T-helper 2 cell treated with Interferon-gamma antibody and Interleukin-4, amounts not matched to agents 5 μg/mL and 100 μg/mL, for 36 hours (primary cell): ENCODE results near the gene KRT5.

Source experiments
- DNase-seq: peaks from one replicate; pipeline ENCODE4 v3.0.0; 2021; ENCODE audit warnings: low spot score
- H3K27ac Mint-ChIP-seq: one replicate; pipeline ENCODE4 v1.8.0; 2021; ENCODE audit warnings: mild to moderate bottlenecking, mixed read lengths
- H3K27me3 Mint-ChIP-seq: one replicate; pipeline ENCODE4 v1.8.0; 2021; ENCODE audit warnings: low read depth, mixed read lengths
- H3K36me3 Mint-ChIP-seq: one replicate; pipeline ENCODE4 v1.8.0; 2021; ENCODE audit warnings: low read depth, mixed read lengths
- H3K4me1 Mint-ChIP-seq: one replicate; pipeline ENCODE4 v1.8.0; 2021; ENCODE audit warnings: low read depth, mixed read lengths
- H3K4me3 Mint-ChIP-seq: one replicate; pipeline ENCODE4 v1.8.0; 2022; ENCODE audit warnings: mild to moderate bottlenecking, moderate library complexity, mixed read lengths
- H3K9me3 Mint-ChIP-seq: one replicate; pipeline ENCODE4 v1.8.0; 2021; ENCODE audit warnings: mixed read lengths

The KRT5 gene

DNA sequence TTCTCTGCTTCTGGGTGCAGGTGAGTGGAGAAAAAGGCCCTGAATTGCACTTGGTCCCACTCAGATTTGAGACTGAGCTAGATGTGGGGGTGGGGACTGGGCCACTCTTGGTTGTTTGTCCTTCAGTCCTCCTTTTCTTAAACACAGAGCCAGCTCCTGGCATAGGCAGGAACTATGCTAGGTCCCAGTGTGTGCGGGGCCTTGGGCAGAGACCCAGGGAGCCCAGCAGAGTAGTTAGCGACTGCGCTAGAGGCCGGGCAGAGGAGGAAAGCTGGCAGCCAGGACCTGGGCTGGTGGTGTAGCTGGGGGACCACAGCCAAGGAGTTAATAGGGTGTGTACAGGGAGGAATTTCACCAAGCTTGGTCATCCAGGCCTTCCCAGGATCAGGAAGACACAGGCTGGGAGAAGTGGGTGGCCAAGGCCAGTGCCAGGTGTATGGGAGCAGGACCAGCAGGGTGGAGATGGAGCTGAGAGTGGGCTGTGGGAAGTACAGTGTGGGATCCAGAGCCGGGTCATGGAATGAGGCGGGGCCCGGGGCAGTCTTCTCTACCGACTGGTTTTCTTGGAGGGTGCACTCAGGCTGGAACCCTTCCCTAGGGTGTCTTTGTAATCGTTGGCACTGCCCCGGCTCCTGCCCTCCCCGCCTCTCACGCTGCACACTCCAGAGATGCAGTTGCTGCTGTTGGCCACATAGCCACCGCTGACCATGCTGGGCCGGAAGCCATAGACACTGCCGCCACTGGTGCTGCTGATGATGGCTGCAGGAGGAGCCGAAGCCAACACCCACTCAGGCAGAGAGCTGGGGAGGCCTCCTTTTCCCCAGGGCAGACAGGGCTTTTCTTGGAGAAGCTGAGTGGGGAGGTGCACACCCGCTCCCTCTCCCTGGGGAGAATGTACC lies 24.0 kb upstream of the KRT5 start:
- H3K27me3 Mint-ChIP-seq: peaks cover 6% of the 10 kb centered on the region
- DNase-seq: no peak
- no peaks in the 10 kb centered on the region for H3K36me3 Mint-ChIP-seq
- H3K4me3 Mint-ChIP-seq: no peak overlapping the region
- no peak overlapping the region for H3K27ac Mint-ChIP-seq
- no peaks in the 10 kb centered on the region for H3K9me3 Mint-ChIP-seq
- peaks cover 4% of the 10 kb centered on the region for H3K4me1 Mint-ChIP-seq

DNA sequence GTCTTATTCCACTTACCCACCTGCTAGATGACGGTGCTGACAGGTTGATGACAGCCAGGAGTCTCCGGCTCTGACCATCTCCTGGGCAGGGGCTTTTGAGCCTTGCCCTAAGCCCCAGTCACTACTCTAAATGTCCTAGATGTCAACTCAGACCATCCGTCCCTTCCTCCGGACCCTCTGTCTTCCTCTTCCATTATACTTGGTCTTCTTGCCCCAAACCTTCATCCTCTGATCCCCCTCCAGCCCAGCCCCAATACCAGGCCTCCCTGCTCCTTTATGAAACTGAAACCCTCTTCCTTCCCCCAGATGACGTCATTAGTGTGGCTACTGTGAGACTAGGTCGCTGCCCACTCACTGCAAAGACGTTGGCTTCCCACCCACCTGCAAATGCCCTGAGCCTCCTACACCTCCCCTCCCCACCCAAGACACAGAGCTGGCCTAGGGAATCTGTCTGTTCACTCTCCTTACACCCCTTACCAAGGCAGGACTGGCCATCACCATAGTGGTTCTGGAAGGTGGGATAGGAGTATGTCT lies 22.7 kb upstream of the KRT5 start:
- no peak for DNase-seq
- H3K4me1 Mint-ChIP-seq: peaks cover 4% of the 10 kb centered on the region
- no peaks in the 10 kb centered on the region for H3K9me3 Mint-ChIP-seq
- peak overlapping the region; percentile 9 for H3K27ac Mint-ChIP-seq
- H3K36me3 Mint-ChIP-seq: no peaks in the 10 kb centered on the region
- peaks cover 4% of the 10 kb centered on the region for H3K27me3 Mint-ChIP-seq
- no peak overlapping the region for H3K4me3 Mint-ChIP-seq

GRCh38 chr12:52542157-52542556 lies 22.0 kb upstream of the KRT5 start:
- Mint-ChIP-seq H3K27me3 (peaks cover 4% of the 10 kb centered on the region), H3K36me3 (no peaks in the 10 kb centered on the region), H3K9me3 (no peaks in the 10 kb centered on the region), H3K27ac (no peak overlapping the region), H3K4me1 (peaks cover 4% of the 10 kb centered on the region), H3K4me3 (no peak overlapping the region)
- no peak for DNase-seq

GRCh38 chr12:52541709-52542108 lies 21.5 kb upstream of the KRT5 start:
- DNase-seq: no peak
- Mint-ChIP-seq H3K36me3 (no peaks in the 10 kb centered on the region), H3K4me3 (no peak overlapping the region), H3K9me3 (no peaks in the 10 kb centered on the region), H3K27me3 (peaks cover 4% of the 10 kb centered on the region), H3K27ac (no peak overlapping the region), H3K4me1 (peaks cover 4% of the 10 kb centered on the region)

DNA sequence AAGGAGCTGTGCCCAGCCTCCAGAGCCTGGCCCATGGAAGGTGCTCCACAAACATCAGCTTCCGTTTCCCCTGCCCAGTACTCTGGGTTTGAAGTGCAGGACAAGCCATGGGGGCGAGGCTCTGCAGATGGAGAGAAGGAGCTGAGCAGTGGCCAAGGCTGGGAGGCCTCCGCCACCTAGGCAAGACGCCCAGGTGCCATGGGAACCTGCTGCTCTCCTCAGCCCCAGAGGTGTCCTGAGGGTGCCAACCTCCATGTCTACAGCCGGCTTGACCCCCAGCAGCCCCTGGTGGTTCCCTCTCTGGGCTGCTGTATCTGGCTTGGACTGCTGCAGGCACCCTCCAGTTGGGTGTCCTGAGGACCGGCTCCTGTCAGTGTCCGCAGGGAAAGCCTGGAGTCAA lies 20.3 kb upstream of the KRT5 start:
- Mint-ChIP-seq H3K4me1 (peaks cover 4% of the 10 kb centered on the region), H3K27ac (no peak overlapping the region), H3K27me3 (peaks cover 4% of the 10 kb centered on the region), H3K4me3 (no peak overlapping the region), H3K36me3 (no peaks in the 10 kb centered on the region), H3K9me3 (no peaks in the 10 kb centered on the region)
- DNase-seq: no peak

DNA sequence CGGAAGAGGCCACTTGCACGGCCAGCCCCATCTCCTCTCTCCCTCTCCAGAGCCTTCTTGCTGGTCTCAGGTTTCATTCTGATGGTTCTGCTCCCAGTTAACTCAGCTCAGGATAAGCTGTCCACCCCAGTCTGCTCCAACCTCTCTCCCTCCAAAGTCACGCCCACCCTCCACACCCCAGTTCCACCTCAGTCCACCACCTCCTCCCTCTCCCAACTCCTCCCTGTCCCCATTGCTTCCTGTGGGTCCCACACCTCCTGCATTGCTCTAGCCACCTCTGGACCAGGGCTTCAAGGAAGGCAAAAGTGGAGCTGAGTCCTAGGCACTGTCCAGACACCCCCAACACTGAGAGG lies 19.6 kb upstream of the KRT5 start:
- Mint-ChIP-seq H3K4me3 (no peak overlapping the region), H3K27ac (no peak overlapping the region), H3K4me1 (peaks cover 4% of the 10 kb centered on the region), H3K36me3 (no peaks in the 10 kb centered on the region), H3K27me3 (no peaks in the 10 kb centered on the region), H3K9me3 (no peaks in the 10 kb centered on the region)
- DNase-seq: no peak

DNA sequence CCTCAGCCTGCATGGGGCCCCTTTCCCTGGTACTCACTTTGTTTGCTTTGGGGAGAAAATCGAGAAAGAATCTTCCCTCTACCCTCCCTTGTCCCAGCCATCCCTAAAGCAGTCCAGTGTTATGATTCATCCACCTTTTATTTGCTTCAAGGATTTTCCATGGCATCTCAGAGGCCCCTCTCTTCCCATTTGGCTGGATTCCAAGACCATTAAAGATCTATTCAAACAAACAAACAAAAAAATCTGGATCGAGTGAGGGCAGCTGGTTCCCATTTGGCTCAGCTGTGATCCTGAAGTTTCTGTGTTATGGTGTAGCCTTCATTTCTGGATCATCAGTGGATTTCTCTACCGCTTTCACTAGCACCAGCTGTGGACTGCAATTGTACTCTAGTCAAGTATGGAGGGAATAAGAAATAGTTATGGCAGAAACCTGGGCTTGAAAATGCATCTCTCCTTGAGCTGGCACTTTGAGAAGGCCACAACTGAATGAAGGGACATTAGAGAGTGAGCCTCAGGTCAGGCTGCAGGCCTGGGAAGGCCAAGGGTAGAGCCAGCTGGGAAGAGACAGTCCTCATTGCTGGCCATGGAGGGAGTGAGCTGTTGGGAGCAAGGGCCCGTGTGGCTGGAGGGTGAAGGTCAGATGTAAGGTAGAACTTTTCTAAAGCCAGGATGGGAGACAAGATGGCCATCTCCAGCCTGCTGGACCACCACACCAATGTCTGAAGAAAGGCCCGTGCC lies 19.1 kb upstream of the KRT5 start:
- H3K27ac Mint-ChIP-seq: no peak overlapping the region
- no peaks in the 10 kb centered on the region for H3K36me3 Mint-ChIP-seq
- peaks cover 4% of the 10 kb centered on the region for H3K4me1 Mint-ChIP-seq
- H3K27me3 Mint-ChIP-seq: no peaks in the 10 kb centered on the region
- no peak overlapping the region for H3K4me3 Mint-ChIP-seq
- no peak for DNase-seq
- no peaks in the 10 kb centered on the region for H3K9me3 Mint-ChIP-seq

DNA sequence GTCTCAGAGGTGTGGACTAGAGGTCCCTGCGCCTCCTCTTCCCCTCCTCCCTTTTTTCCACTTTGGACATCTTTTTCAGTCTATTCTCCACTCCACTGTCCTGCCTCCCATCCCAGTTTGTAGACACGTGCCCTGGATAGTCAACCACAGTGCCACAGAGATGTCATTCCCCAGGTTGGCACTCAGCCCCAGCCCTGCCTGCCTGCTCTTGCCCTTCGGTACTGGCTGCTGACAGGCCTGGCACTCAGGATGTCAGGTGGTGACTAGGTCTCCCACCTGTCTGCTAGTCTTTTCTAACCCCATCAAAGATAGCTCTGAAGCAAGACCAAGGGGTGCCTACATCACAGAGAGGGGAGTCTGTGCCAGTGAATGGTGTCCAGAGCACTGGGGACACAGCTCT lies 16.9 kb upstream of the KRT5 start:
- no peaks in the 10 kb centered on the region for H3K27me3 Mint-ChIP-seq
- DNase-seq: no peak
- H3K9me3 Mint-ChIP-seq: no peaks in the 10 kb centered on the region
- no peaks in the 10 kb centered on the region for H3K36me3 Mint-ChIP-seq
- no peaks in the 10 kb centered on the region for H3K4me1 Mint-ChIP-seq
- no peak overlapping the region for H3K4me3 Mint-ChIP-seq
- H3K27ac Mint-ChIP-seq: no peak overlapping the region

DNA sequence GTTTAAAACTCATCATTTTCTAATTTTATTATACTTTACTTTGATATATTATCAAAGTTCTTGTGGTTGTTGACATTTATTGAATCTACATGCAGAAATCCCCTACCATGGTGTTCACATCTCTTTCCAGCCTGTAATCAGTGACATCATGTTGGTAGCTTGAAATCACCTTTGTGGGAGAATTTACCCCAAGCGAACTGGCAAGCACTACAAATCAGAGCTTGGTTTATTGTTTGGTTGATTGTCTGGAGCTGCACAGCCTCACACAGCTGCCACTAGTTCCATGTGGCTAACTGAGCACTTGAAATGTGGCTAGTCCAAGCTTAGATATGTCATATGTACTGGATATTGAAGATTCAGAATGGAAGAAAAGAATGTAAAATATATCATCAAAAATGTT lies 15.4 kb upstream of the KRT5 start:
- DNase-seq: no peak
- no peak overlapping the region for H3K27ac Mint-ChIP-seq
- no peaks in the 10 kb centered on the region for H3K36me3 Mint-ChIP-seq
- no peak overlapping the region for H3K4me3 Mint-ChIP-seq
- no peaks in the 10 kb centered on the region for H3K9me3 Mint-ChIP-seq
- no peaks in the 10 kb centered on the region for H3K4me1 Mint-ChIP-seq
- no peaks in the 10 kb centered on the region for H3K27me3 Mint-ChIP-seq

DNA sequence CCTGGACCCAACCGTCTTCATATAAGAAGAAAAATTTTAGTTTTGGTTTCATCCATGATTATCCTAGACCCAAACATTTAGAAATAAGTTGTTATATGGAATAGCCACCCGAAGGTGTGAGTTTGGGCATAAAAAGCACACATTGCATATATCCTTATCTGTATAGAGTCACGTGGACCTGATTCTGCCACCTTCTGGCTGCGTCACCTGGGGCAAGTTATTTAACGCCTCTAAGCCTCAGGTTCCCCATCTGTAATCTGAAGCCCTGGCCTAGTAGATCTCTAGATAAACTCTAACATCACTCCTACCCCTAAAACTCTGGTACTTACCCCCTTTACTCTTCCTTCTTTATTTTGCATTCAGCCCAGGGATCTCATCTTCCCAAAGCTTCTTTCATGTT lies 14.3 kb upstream of the KRT5 start:
- Mint-ChIP-seq H3K9me3 (no peaks in the 10 kb centered on the region), H3K27me3 (no peaks in the 10 kb centered on the region), H3K4me1 (no peaks in the 10 kb centered on the region), H3K4me3 (no peak overlapping the region), H3K27ac (no peak overlapping the region), H3K36me3 (no peaks in the 10 kb centered on the region)
- no peak for DNase-seq

- Mint-ChIP-seq H3K27me3 (no peaks in the 10 kb centered on the region), H3K36me3 (no peaks in the 10 kb centered on the region), H3K4me1 (no peaks in the 10 kb centered on the region), H3K9me3 (no peaks in the 10 kb centered on the region), H3K4me3 (no peak overlapping the region), H3K27ac (no peak overlapping the region)
- no peak for DNase-seq
Measured at GRCh38 chr12:52533686-52534470, 13.7 kb upstream of the KRT5 start.

DNA sequence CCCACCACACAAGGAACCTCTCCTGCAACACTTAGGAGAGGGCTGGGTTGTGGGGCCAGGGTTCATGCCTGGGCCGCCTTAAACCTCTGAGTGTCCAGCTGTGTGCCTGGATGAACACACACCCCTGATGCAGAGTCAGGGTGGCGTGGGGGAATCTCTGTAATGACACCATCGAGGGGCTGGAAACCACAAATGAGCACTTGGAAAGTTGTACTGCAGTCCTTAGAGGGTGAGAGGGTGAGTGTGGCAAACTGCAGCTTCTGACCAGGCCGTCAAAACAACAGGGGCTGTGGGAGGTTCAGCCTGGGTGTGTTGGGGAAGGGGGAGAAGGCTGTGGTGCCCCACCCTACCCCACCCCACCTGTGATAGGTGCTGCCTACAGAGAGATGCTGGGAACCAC lies 12.4 kb upstream of the KRT5 start:
- Mint-ChIP-seq H3K27ac (no peak overlapping the region), H3K4me3 (no peak overlapping the region), H3K27me3 (no peaks in the 10 kb centered on the region), H3K4me1 (no peaks in the 10 kb centered on the region), H3K36me3 (no peaks in the 10 kb centered on the region), H3K9me3 (no peaks in the 10 kb centered on the region)
- no peak for DNase-seq

- no peak overlapping the region for H3K27ac Mint-ChIP-seq
- H3K4me3 Mint-ChIP-seq: no peak overlapping the region
- no peaks in the 10 kb centered on the region for H3K9me3 Mint-ChIP-seq
- H3K27me3 Mint-ChIP-seq: no peaks in the 10 kb centered on the region
- peaks cover under 1% of the 10 kb centered on the region for H3K4me1 Mint-ChIP-seq
- no peaks in the 10 kb centered on the region for H3K36me3 Mint-ChIP-seq
- no peak for DNase-seq
Measured at GRCh38 chr12:52531566-52532300, 11.5 kb upstream of the KRT5 start.
